ENCODE results near the gene WFDC6. TPM values are rescaled to one million over a fixed set of nuclear protein-coding genes. Genes with fewer than 3 reads are reported as not detected.

Gene WFDC6
- total and polyA plus RNA-seq, 11 donors = not detected

DNA sequence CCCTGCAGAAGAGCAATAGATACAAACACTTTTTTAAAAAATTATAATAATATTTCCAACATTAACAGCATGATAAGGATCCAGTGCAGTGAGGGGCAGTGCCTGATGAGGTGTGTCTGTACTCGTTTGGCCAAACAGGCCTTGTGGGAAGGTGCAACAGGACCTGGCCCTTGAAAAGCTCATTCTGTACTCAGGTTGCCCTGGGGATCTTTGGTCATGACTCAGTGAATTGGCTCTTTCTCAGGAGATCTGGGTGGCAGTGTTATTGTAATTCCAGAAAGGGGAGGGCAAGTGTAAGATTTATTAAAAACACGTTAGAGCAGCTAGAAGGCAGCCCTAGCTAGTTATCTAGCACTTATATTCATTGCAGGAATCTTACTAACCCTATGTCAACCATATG lies 21.0 kb downstream of the WFDC6 start:
- no peaks in the 10 kb centered on the region for H3K9me3 ChIP-seq
- ATAC-seq (no peak), DNase-seq (no peak)
- no peak overlapping the region for H3K4me3 ChIP-seq
- peaks cover 0 to 18% (median 1%) of the 10 kb centered on the region in 9 donors for H3K27me3 ChIP-seq
- WGBS, 4 donors = 53 to 60% (median 58%) methylated on average over 2 of the region's 2 CpGs
- no peak for TF ChIP-seq POLR2A (IDR thresholded peaks at IDR 0.05)
- TF ChIP-seq, protein P1, sequence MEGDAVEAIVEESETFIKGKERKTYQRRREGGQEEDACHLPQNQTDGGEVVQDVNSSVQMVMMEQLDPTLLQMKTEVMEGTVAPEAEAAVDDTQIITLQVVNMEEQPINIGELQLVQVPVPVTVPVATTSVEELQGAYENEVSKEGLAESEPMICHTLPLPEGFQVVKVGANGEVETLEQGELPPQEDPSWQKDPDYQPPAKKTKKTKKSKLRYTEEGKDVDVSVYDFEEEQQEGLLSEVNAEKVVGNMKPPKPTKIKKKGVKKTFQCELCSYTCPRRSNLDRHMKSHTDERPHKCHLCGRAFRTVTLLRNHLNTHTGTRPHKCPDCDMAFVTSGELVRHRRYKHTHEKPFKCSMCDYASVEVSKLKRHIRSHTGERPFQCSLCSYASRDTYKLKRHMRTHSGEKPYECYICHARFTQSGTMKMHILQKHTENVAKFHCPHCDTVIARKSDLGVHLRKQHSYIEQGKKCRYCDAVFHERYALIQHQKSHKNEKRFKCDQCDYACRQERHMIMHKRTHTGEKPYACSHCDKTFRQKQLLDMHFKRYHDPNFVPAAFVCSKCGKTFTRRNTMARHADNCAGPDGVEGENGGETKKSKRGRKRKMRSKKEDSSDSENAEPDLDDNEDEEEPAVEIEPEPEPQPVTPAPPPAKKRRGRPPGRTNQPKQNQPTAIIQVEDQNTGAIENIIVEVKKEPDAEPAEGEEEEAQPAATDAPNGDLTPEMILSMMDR (IDR thresholded peaks at IDR 0.05) = no peak
- no peak overlapping the region for H3K27ac ChIP-seq
- no peaks in the 10 kb centered on the region for H3K36me3 ChIP-seq
- no peaks in the 10 kb centered on the region for H3K4me1 ChIP-seq
- intact Hi-C loops (cut with DNase I) = no loop called here

DNA sequence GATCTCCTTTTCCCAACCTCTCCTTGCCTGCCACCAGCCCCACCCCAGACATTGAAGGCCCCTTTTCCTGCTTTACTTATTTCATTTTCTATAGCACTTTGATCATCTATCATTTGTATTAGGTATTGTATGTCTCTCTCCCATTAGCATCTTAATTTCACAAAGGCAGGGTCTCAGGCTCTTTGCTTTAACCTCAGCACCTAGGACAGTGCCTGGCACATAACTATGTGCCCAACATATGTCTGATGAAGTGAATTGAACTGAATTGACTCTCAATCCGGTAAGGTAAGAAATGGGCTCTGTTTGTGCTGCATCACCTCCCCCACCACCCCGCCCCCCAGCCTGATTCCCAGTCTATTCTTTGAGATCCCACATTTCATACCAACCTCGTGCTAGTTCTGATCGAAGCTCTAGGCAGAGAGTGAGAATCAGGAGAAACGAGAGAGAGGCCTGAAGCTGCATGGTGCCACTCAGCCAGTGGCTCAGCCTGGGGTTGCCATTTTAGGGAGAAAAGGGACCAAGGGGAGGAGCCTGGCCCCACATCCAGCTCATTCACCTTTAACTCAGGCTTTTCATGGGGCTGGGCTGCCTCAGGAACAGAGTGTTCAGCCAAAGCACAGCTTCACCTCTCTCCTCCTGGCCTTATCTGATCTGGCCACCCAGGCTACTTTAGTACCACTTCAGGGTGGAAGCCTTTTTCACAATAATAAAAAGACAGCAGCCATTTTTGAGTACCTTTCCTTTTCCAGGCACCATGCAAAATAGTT lies 24.0 kb downstream of the WFDC6 start, which contains the start of gene SPINT3:
TSS of gene SPINT3 (minus strand) at position 476 of the 767 bp plus-strand sequence. CDS start at position 462, 14 bp downstream.
- H3K36me3 ChIP-seq = no peaks in the 10 kb centered on the region
- ATAC-seq = no peak
- H3K27ac ChIP-seq = no peak within 1 kb of the TSS
- TF ChIP-seq, protein P1 (IDR thresholded peaks at IDR 0.05) = no peak
- TF ChIP-seq POLR2A (IDR thresholded peaks at IDR 0.05) = no peak
- intact Hi-C loops (cut with DNase I) = no loop called here
- H3K4me1 ChIP-seq = no peaks in the 10 kb centered on the region
- 44 to 65% (median 61%) methylated on average over 5 of the region's 5 CpGs for WGBS, 4 donors
- no peak within 1 kb of the TSS for H3K4me3 ChIP-seq
- H3K9me3 ChIP-seq = no peaks in the 10 kb centered on the region
- no peak for DNase-seq
- peaks cover 0 to 23% (median 8%) of the 10 kb centered on the region in 9 donors for H3K27me3 ChIP-seq

DNA sequence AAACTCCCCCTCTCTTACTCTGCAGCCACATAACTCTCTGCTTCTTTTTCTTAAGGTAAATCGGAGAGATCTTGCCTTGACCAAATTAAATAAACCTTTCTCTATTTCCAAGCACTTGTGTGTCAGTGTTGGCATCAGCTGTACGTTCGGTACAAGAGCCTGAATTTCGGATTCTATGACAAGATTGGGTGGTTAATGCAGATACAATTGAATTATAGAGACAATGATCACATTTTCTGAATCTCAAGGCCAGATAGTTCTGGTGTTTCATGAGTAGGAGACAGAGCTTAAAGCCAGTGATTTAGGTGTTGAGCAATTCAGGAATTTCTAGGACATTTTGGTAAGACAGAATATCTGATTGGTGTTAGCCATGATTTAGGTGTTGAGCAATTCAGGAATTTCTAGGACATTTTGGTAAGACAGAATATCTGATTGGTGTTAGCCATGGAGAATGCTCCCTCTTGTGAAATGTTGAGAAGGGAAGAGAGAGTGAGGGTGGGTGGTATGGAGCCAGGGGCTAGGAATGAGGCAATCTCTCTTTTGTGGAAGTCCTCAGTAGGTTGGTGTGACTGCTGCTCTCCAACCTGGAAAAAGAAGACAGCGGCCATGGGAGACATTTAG lies 28.9 kb downstream of the WFDC6 start:
- H3K9me3 ChIP-seq = no peaks in the 10 kb centered on the region
- intact Hi-C loops (cut with DNase I) = no loop called here
- DNase-seq = no peak
- H3K27ac ChIP-seq = no peak overlapping the region
- no peak for ATAC-seq
- whole genome bisulfite sequencing, 4 donors = 65 to 75% (median 67%) methylated on average over 5 of the region's 5 CpGs
- TF ChIP-seq POLR2A (IDR thresholded peaks at IDR 0.05) = no peak
- TF ChIP-seq, protein P1 (IDR thresholded peaks at IDR 0.05) = no peak
- peaks cover 0 to 11% (median 6%) of the 10 kb centered on the region in 9 donors for H3K27me3 ChIP-seq
- no peak overlapping the region for H3K4me3 ChIP-seq
- H3K4me1 ChIP-seq = no peaks in the 10 kb centered on the region
- no peaks in the 10 kb centered on the region for H3K36me3 ChIP-seq

DNA sequence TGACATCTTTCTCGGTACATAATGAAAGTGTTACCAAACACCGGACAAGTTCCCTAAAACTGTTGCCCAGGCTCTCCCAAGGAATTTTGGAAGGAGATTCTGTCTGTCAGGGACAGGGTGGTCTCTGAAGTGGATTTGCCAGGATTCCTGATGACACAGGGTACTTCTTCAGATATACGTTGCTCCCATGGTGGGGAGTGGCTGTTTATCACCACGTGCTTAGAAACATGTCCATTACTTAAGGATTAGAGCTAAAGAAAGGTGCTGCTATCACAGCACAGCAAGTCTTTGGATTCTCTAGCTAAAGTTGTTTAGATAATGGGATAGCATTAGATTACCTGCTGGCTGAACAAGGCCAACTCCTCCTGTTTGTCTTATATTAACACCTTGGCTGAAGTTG lies 30.2 kb downstream of the WFDC6 start:
- Histone ChIP-seq H3K27me3 (peaks cover 0 to 15% (median 9%) of the 10 kb centered on the region in 9 donors), H3K36me3 (no peaks in the 10 kb centered on the region), H3K4me1 (no peaks in the 10 kb centered on the region), H3K27ac (no peak overlapping the region), H3K9me3 (no peaks in the 10 kb centered on the region), H3K4me3 (no peak overlapping the region)
- ATAC-seq (no peak), DNase-seq (no peak)
- WGBS, 4 donors = 48 to 58% (median 52%) methylated on average over 4 of the region's 4 CpGs
- intact Hi-C loops (cut with DNase I) = no loop called here
- TF ChIP-seq POLR2A (IDR thresholded peaks at IDR 0.05) = no peak
- TF ChIP-seq, protein P1 (IDR thresholded peaks at IDR 0.05) = no peak

Data from heart left ventricle (tissue), 16 donors.